Coronary artery (tissue), 2 donors: ENCODE data around the gene ACTR3C.
A peak's percentile ranks its signal among the peaks of the same experiment; 100 is the strongest.

Experiments used
- DNase-seq: peaks from one replicate; pipeline ENCODE4 v3.0.0-alpha.2; 2017; ENCODE audit warnings: low spot score
- H3K27ac ChIP-seq, 2 donors: fragments of 200-600 bp; sonication (generic); one replicate each; pipeline ENCODE4 v1.5.1; 2016 to 2019
- H3K4me3 ChIP-seq: fragments of 200-600 bp; sonication (generic); 2 replicates; pipeline ENCODE4 v1.5.1; 2016; ENCODE audit warnings: mild to moderate bottlenecking, moderate library complexity
- CTCF ChIP-seq: fragments of 200-600 bp; sonication (generic); IDR thresholded peaks from one replicate; pipeline ENCODE4 v1.5.1; 2019; ENCODE audit warnings: antibody characterized with exemption

The ACTR3C gene

GRCh38 chr7:150368884-150369747 lies 45.8 kb upstream of the ACTR3C start:
- Histone ChIP-seq H3K4me3 (peak overlapping the region; percentile 99), H3K27ac (peak overlapping the region; percentile 95 to 99)
- no peak for TF ChIP-seq CTCF
- DNase-seq = peak; percentile 89

GRCh38 chr7:150368096-150368883 lies 44.9 kb upstream of the ACTR3C start, which contains the start of gene REPIN1:
TSS of gene REPIN1 (plus strand) at chr7:150368822. CDS start at chr7:150369712, 890 bp downstream.
- Histone ChIP-seq H3K4me3 (peak within 1 kb of the TSS; percentile 99), H3K27ac (peak within 1 kb of the TSS; percentile 95 to 99)
- no peak for TF ChIP-seq CTCF
- DNase-seq = peak; percentile 95

- Histone ChIP-seq H3K27ac (peak overlapping the region; percentile 95 to 99), H3K4me3 (peak overlapping the region; percentile 99)
- DNase-seq = no peak
- no peak for TF ChIP-seq CTCF
Measured at GRCh38 chr7:150367677-150368095, 44.3 kb upstream of the ACTR3C start.

GRCh38 chr7:150365673-150366398 lies 42.5 kb upstream of the ACTR3C start:
- no peak for DNase-seq
- no peak overlapping the region for H3K27ac ChIP-seq

GRCh38 chr7:150365194-150365593 lies 41.8 kb upstream of the ACTR3C start:
- no peak overlapping the region for H3K27ac ChIP-seq
- no peak for DNase-seq
- no peak for TF ChIP-seq CTCF
- H3K4me3 ChIP-seq = no peak overlapping the region

More at GRCh38 chr7:150365673-150366398, 42.5 kb upstream of the ACTR3C start:
- H3K4me3 ChIP-seq = no peak overlapping the region
- no peak for TF ChIP-seq CTCF

- H3K4me3 ChIP-seq = no peak overlapping the region
- no peak for DNase-seq
- no peak overlapping the region for H3K27ac ChIP-seq
- no peak for TF ChIP-seq CTCF
Measured at GRCh38 chr7:150363872-150364271, 40.5 kb upstream of the ACTR3C start.
